ENCODE measurements around the gene MYO15A.

The MYO15A gene

DNA sequence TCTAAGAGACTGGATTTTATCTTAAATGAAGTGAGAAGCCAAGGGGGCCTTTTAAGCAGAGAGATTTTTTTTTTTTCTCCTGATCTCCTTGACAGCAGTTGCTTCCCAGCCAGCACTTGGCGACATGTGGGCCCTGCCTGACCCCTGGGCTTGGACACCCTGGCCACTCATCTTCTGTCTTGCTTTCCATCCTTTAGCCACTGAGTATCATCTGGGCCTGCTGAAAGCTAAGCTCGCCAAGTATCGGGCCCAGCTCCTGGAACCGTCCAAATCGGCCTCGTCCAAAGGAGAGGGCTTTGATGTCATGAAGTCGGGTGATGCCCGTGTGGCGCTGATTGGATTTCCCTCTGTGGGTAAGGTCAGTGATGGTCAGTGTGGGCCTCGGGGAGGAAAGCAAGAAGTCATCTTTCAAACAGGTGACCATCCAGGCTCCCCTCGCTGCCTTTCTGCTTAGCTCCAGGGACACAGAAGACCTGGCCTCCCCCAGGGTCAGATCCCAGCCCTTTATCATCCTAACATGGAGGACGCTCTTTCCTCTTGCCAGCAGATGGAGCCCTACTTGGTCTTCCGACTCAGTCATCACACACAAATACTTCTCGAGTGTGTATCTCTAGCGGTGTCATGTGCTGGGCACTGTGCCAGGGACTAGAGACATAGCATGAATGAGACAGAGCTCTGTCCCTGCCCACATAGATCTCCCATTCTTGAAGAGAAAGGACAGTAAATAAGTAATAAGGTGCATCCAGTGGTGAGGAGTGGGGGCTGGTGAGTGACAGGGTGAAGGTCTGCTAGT, 14.7 kb upstream of the MYO15A start:
- ATAC-seq (no peak), DNase-seq (no peak)

DNA sequence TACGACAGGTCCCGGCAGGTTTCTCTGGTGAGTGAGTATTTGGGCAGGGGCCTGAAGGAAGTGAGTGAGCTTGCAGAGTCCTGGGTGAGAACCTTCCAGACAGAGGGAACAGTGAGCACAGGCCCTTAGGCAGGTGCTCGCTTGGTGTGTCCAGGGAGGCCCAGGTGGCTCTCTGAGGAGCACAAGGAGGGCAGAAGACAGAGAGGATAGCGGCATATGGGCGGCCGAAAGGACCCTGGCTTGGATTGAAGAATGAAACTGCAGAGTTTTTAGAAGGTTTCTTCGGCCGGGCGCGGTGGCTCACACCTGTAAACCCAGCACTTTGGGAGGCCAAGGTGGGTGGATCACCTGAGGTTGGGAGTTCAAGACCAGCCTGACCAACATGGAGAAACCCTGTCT, 14.1 kb upstream of the MYO15A start:
- Mint-ChIP-seq H3K27me3 (no peaks in the 10 kb centered on the region), H3K4me3 (no peak overlapping the region), H3K36me3 (ENCODE audit: low read depth) (peaks cover 30% of the 10 kb centered on the region), H3K4me1 (peaks cover 7% of the 10 kb centered on the region), H3K9me3 (no peaks in the 10 kb centered on the region), H3K27ac (no peak overlapping the region)
- DNase-seq (no peak), ATAC-seq (no peak)

More for the DNA sequence above, 14.7 kb upstream of the MYO15A start:
- Mint-ChIP-seq H3K9me3 (no peaks in the 10 kb centered on the region), H3K27ac (no peak overlapping the region), H3K36me3 (ENCODE audit: low read depth) (peaks cover 28% of the 10 kb centered on the region), H3K4me3 (no peak overlapping the region), H3K4me1 (peaks cover 13% of the 10 kb centered on the region), H3K27me3 (no peaks in the 10 kb centered on the region)

DNA sequence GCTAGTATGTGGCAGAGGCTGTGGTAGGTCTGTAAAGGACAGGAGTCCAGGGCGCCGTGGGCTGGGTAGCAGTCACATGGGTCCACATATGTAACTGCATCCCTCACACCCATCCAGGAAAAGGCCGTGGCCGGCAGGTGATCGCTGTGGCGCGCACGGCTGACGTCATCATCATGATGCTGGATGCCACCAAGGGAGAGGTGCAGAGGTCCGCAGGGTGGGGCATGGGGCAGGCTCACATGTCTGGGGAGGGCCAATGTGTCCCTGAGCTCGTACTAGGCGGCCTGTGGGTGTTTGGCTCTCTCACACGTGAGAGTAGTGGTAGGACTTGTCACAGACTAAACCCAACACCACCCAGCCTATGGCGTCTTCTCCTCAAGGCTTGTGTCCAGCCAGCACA, 9.0 kb upstream of the MYO15A start:
- Mint-ChIP-seq H3K27ac (no peak overlapping the region), H3K4me3 (no peak overlapping the region), H3K36me3 (ENCODE audit: low read depth) (peaks cover 18% of the 10 kb centered on the region), H3K27me3 (no peaks in the 10 kb centered on the region), H3K9me3 (no peaks in the 10 kb centered on the region), H3K4me1 (no peaks in the 10 kb centered on the region)
- no peak for ATAC-seq
- DNase-seq, result no peak

DNA sequence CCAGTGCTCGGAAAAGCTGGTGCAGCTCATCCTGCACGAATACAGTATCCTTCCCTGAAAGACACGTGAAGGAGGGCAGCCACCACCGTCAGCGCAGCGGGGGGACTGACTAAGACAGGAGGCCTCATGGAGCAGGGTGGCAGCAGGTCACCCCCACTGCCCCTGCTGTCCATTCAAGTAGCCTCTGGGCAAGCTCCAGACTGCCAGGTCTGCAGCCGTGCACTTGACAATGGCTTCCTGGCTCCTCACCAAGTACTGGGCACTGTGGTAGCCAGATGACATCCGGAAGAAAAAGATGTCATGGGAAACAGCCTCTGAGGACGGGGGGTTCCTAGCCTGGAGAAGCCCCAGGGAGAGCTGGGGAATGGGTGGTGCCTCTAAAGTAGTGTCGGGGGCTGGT, 7.9 kb upstream of the MYO15A start:
- Mint-ChIP-seq H3K27me3 (no peaks in the 10 kb centered on the region), H3K4me1 (no peaks in the 10 kb centered on the region), H3K4me3 (no peak overlapping the region), H3K36me3 (ENCODE audit: low read depth) (peaks cover 14% of the 10 kb centered on the region), H3K27ac (no peak overlapping the region), H3K9me3 (no peaks in the 10 kb centered on the region)
- ATAC-seq (no peak), DNase-seq (no peak)

DNA sequence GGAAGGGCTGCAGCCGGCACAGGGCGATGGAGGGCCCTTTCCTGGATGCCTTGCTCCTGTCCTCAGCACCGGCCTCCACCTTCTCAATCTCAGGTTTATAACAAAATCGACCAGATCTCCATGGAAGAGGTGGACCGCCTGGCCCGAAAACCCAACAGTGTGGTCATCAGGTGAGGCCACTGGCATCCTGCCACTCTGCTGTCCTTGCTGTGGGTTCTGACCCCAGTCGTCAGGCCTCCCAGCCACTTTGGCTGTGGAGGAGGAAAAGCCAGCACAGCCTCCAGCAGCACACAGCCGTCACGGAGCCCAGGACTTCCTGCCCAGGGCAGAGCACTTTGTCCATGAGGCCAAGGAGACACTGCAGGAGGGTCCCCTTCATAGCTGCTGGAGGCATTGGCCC, 6.7 kb upstream of the MYO15A start:
- Mint-ChIP-seq H3K4me1 (no peaks in the 10 kb centered on the region), H3K36me3 (ENCODE audit: low read depth) (peaks cover 6% of the 10 kb centered on the region), H3K27ac (no peak overlapping the region), H3K27me3 (no peaks in the 10 kb centered on the region), H3K9me3 (no peaks in the 10 kb centered on the region), H3K4me3 (no peak overlapping the region)
- no peak for DNase-seq
- ATAC-seq, result no peak

DNA sequence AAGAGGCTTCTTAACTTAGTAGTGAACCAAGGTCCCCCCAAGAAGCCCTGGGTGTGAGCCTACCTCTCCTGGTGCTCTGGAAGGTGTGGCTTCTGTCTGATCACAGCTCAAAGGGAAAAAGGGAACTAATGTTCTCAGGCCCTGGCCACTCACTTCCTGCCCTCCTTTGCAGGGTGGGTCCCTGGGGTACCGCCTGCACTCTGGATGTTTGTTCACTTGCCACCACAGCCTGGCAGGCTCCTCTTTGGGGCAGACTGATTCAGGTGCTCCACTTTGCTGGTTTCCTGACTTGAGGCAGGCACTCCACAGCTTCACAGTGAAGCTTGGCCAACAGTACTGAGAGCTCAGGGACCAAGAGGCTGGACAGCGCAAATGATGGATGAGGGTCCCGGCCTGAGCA, 5.9 kb upstream of the MYO15A start:
- ATAC-seq, result no peak
- Mint-ChIP-seq H3K36me3 (ENCODE audit: low read depth) (peaks cover 8% of the 10 kb centered on the region), H3K4me3 (no peak overlapping the region), H3K27ac (no peak overlapping the region), H3K27me3 (no peaks in the 10 kb centered on the region), H3K9me3 (no peaks in the 10 kb centered on the region), H3K4me1 (no peaks in the 10 kb centered on the region)
- DNase-seq, result no peak

DNA sequence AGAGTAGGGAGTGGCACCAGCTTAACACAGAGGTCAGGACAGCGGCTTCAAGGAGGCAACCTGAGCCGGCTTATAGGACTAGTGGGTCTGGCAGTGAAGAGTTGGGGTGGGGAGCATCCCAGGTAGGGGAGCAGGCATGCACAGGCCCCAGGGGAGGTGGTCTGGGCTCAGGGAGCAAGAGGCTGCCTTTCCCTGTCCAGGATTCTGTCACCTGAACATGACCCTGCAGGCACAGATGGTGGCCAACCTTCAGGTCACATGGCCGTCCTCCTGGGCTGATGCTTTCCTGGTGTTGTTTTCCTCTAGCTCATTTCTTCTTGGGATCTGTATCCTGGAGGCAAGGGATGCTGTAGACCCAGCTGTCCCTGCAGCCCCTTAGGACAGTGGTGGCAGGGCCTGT, 3.5 kb upstream of the MYO15A start:
- no peak for DNase-seq
- Mint-ChIP-seq H3K27me3 (no peaks in the 10 kb centered on the region), H3K4me1 (no peaks in the 10 kb centered on the region), H3K36me3 (ENCODE audit: low read depth) (peaks cover 6% of the 10 kb centered on the region), H3K4me3 (no peak overlapping the region), H3K27ac (no peak overlapping the region), H3K9me3 (no peaks in the 10 kb centered on the region)
- ATAC-seq, result no peak

DNA sequence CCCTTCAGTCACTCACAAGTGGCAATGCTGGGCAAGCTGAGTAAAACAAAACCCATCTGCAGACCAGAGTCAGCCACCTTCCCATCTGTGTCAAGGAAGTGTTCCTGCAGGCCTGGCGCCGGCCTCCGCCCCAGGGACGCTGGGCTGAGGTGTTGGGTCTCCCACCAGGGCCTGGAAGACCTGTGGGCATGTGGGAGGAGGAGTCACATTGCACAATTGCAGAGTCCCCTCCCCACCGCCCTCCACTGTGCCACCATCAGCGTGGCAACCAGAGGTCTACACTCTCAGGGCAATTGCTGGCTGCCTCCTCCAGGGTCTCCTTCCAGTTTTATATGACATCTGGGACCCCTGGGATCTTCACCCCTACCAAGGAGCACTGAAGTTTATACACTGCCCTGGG, 3.0 kb upstream of the MYO15A start:
- no peak overlapping the region for H3K4me3 Mint-ChIP-seq
- H3K27ac Mint-ChIP-seq, result no peak overlapping the region
- no peaks in the 10 kb centered on the region for H3K9me3 Mint-ChIP-seq
- DNase-seq (no peak), ATAC-seq (no peak)
- H3K27me3 Mint-ChIP-seq, result no peaks in the 10 kb centered on the region
- no peaks in the 10 kb centered on the region for H3K4me1 Mint-ChIP-seq
- H3K36me3 Mint-ChIP-seq (ENCODE audit: low read depth), result peaks cover 6% of the 10 kb centered on the region

DNA sequence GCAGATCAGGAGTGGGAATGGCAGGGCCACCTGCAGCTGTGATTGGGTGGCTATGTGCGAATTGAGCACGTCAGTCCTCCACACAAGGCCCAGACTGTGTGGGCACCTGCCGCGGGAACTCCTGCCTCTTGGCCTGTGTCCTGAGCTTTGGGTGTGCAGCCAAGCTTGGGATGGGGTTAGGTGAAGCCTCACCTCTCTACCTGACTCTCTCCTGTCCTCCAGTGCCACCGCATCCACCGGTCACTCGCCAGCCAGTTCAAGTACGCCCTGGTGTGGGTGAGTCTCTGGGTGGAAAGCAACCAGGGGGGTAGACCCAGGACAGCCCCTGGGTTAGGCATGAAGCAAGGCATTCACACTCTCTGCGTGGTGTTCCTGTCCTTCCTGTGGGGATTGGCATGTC, 2.3 kb upstream of the MYO15A start:
- H3K27me3 Mint-ChIP-seq, result no peaks in the 10 kb centered on the region
- H3K9me3 Mint-ChIP-seq, result no peaks in the 10 kb centered on the region
- no peak for DNase-seq
- no peak overlapping the region for H3K4me3 Mint-ChIP-seq
- peaks cover 6% of the 10 kb centered on the region for H3K36me3 Mint-ChIP-seq (ENCODE audit: low read depth)
- ATAC-seq, result no peak
- H3K4me1 Mint-ChIP-seq, result no peaks in the 10 kb centered on the region
- no peak overlapping the region for H3K27ac Mint-ChIP-seq

DNA sequence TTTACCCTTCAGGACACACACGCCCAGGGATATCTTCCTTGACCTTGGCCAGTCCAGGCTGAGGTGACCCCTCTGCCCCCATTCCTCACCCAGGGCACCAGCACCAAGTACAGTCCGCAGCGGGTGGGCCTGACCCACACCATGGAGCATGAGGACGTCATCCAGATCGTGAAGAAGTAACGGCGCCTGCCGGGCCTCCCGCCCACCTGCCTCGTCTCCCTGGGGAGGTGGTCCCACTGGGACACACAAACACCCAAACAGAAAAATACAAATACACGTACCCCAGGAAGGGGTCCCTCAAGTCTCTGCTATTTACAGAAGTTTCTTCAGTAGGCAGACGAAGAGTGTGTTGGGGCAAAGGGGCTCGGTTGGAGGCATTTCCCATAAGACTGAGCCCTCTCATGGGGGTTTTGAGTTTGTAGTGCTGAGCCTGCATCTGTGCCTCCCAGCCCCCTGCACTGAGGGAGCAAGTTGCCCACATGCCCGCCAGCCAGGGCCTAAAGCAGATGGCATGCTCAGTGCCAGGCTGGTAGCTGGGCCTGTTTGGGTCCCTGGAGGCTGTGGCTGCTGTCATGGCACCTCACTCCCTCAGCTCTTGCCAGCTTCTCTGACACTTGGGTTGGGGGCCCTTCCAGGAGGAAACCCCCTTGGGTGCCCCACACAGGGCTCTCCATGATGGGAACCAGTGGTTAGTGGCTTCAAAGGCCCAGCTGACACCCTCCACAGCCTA, 1.3 kb upstream of the MYO15A start:
- Mint-ChIP-seq H3K27ac (no peak overlapping the region), H3K4me1 (no peaks in the 10 kb centered on the region), H3K36me3 (ENCODE audit: low read depth) (peaks cover 3% of the 10 kb centered on the region), H3K9me3 (no peaks in the 10 kb centered on the region), H3K27me3 (no peaks in the 10 kb centered on the region), H3K4me3 (no peak overlapping the region)
- no peak for DNase-seq
- no peak for ATAC-seq

DNA sequence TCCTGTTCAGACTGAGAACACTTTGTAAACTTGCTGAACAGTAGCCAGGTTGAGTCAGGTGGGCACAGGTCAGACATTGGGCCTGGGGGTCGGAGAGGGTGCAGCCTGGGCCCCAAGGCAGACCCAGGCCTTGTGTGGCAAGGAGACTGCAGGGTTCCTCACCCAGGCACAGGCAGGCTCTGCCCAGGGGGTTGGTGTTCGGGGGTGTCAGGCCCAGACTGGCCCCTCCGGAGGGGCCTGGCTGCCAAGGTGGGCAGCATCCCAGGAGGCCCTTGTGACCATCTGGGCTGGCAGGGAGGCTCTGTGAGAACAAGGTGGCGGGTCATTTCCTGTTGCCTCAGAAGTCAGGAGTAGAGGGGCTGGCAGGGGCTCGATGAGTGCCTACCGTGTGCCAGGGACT, 585 bp upstream of the MYO15A start:
- Mint-ChIP-seq H3K4me3 (no peak overlapping the region), H3K27me3 (no peaks in the 10 kb centered on the region), H3K27ac (no peak overlapping the region), H3K36me3 (ENCODE audit: low read depth) (peaks cover 3% of the 10 kb centered on the region), H3K9me3 (no peaks in the 10 kb centered on the region), H3K4me1 (no peaks in the 10 kb centered on the region)
- ATAC-seq, result no peak
- DNase-seq, result no peak

DNA sequence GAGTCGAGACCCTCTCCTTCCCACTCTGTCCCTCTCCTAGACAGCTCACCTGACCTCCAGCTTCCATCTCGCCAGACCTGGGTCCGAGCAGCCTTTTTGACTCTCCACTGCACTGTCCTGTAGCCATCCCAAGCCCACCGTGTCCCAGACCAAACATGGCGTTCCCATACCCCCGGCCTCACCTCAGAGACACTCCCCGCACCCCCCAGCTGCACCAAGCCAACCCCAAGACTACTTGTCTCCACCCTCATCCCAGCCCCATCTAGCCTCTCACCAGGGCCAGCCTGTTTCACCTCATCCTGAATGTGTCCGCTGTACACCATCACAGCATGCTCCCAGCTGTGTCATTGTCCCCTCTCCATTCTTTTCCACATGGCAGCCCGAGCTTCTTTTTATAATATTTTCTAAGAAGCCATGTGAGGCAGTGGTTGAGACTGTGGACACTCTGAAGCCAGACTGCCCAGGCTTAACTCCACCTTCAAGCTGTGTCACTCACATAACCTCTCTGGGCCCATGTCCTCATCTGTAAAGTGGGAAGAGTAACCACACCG, 1.5 kb downstream of the MYO15A start:
- ATAC-seq (no peak), DNase-seq (no peak)
- Mint-ChIP-seq H3K4me1 (no peaks in the 10 kb centered on the region), H3K36me3 (ENCODE audit: low read depth) (peaks cover 3% of the 10 kb centered on the region), H3K4me3 (no peak overlapping the region), H3K27ac (no peak overlapping the region), H3K9me3 (no peaks in the 10 kb centered on the region), H3K27me3 (no peaks in the 10 kb centered on the region)

DNA sequence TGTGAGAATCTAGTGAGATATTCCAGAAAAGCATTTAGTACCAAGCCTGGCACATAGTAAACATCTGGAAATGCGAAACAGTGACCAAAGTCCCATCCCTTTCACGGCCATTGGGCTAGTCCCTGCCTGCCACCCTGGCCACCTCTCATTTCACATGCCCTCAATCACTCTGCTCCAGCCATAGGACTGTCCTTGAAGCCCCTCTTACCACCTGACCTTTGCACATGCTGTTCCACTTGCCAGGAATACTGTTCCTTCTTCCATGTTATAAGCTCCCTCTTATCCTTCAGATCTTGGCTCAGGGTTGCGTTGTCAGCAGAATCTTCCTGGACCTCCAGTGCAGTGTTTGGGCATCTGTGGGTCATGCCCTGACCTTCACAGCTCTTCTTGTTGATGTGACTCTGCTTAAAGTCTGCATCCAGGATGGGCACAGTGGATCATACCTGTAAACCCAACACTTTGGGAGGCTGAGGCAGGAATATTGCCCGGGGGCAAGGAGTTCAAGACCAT, 2.1 kb downstream of the MYO15A start:
- H3K4me3 Mint-ChIP-seq, result no peak overlapping the region
- peaks cover 3% of the 10 kb centered on the region for H3K36me3 Mint-ChIP-seq (ENCODE audit: low read depth)
- DNase-seq (no peak), ATAC-seq (no peak)
- H3K4me1 Mint-ChIP-seq, result no peaks in the 10 kb centered on the region
- H3K9me3 Mint-ChIP-seq, result no peaks in the 10 kb centered on the region
- no peak overlapping the region for H3K27ac Mint-ChIP-seq
- H3K27me3 Mint-ChIP-seq, result no peaks in the 10 kb centered on the region

DNA sequence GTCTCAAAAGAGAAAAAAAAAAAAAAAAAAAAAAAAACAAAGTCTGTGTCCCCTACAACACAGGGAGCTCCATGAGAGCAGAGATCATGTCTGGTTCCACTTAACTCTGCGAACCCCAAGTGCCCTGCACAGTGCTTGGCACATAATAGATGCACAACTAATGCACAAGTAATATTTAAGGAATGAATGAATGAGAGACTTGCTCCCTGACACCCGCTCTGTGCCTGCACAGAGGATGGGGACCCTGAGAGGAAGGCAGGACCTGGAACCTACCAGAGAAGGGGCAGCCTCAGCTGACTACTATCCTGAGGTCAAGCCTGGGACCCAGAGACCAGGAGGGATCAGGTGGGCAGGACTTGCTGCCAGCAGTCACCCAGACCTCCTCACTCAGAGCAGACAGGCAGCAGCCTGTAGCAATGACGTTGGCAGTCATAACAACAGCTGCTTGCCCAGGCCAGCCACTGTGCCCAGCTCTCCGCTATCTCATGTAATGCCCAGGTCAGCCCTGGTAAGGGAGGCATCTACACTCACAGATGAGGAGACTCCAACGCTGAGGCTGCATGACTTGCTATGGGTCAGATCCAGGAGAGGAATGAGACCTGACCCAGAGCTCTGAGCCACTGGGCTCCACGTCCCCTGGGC, 2.9 kb downstream of the MYO15A start:
- no peak overlapping the region for H3K4me3 Mint-ChIP-seq
- peaks cover 3% of the 10 kb centered on the region for H3K36me3 Mint-ChIP-seq (ENCODE audit: low read depth)
- H3K4me1 Mint-ChIP-seq, result no peaks in the 10 kb centered on the region
- DNase-seq, result no peak
- H3K9me3 Mint-ChIP-seq, result no peaks in the 10 kb centered on the region
- ATAC-seq, result no peak
- no peak overlapping the region for H3K27ac Mint-ChIP-seq
- H3K27me3 Mint-ChIP-seq, result no peaks in the 10 kb centered on the region

DNA sequence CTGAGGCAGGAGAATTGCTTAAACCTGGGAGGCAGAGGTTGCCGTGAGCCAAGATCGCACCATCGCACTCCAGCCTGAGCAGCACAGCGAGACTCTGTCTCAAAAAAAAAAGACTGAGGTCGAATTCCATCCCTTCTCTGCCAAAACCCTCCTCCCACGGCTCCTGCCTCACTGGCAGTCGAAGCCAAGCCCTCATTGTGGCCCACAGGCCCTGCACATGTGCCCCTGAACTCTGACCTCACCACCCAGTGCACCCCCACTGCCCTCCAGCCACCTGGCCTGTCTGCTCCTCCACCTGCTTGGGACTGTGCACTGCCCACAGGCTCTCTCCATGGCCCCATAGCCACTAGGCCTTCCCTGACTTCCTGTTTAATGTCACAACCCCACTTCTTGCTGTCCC, 7.0 kb downstream of the MYO15A start:
- DNase-seq, result no peak
- Mint-ChIP-seq H3K4me1 (no peaks in the 10 kb centered on the region), H3K9me3 (no peaks in the 10 kb centered on the region), H3K27me3 (no peaks in the 10 kb centered on the region), H3K4me3 (no peak overlapping the region), H3K36me3 (ENCODE audit: low read depth) (no peaks in the 10 kb centered on the region), H3K27ac (no peak overlapping the region)
- ATAC-seq, result no peak

Measured in activated naive CD8-positive, alpha-beta T cell treated with anti-CD3 and anti-CD28 coated beads, Interleukin-2, amount 50 U/mL, for 24 hours (primary cell).